Measurements from ENCODE around the gene CHTF8.
"Not testable (repeated sequence)": the region's sequence is repeated elsewhere in the genome, so short reads cannot be mapped to it uniquely, and the experiment has no call there.

CHTF8 gene, protein sequence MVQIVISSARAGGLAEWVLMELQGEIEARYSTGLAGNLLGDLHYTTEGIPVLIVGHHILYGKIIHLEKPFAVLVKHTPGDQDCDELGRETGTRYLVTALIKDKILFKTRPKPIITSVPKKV

DNA sequence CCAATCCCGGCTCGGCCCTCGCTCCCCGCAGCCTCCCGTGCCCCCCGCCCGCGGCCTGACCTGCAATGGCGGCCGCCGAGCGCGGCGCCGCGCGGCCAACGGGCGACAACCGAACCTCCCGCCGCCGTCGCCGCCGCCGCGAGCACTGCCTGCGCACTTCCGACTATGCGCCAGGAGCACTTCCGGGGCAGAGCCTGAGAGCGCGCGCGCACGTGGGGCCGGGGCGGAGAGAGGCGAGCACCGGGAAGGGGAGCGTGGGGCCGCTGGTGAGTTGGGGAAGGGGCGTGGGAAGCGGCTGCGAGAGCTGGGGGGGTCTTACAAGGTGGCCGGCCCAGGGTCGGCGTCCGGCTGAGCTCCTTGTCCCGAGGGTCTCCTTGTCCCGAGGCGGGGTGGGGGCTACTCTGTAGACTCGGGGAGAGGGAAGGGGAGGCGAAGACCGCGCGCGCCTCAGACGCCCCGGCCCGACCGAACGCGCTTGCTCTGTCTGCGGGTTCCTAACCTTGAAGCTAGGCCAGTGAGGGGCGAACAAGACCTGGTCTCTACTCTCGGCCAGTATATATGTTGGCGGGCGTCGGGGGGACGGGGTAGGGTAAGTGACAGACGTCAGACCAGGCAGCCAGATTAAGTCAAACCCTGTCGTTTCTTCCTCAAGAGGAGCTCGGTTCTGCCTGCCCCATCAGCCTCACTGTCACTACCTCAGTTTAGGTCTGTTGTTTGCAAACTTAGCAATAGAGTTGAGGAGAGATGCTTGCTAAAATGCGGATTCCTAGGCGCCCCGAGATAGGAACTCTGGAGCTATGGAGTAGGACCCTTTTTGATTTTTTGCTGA, at the start of gene CHTF8, which contains the start of gene UTP4:
Gene CHTF8 (minus strand): TSS at position 165 of the 829 bp plus-strand sequence. CDS start 11,130 bp downstream, outside the sequence.
Gene UTP4 (plus strand): TSS at position 226 of the 829 bp plus-strand sequence. CDS start 811 bp downstream, outside the sequence.
- DNase-seq (ENCODE audit: low read depth, low spot score), result no peak

- DNase-seq (ENCODE audit: low read depth, low spot score), result no peak
Measured at GRCh38 chr16:69180011-69180338, 47.6 kb upstream of the CHTF8 start.

DNA sequence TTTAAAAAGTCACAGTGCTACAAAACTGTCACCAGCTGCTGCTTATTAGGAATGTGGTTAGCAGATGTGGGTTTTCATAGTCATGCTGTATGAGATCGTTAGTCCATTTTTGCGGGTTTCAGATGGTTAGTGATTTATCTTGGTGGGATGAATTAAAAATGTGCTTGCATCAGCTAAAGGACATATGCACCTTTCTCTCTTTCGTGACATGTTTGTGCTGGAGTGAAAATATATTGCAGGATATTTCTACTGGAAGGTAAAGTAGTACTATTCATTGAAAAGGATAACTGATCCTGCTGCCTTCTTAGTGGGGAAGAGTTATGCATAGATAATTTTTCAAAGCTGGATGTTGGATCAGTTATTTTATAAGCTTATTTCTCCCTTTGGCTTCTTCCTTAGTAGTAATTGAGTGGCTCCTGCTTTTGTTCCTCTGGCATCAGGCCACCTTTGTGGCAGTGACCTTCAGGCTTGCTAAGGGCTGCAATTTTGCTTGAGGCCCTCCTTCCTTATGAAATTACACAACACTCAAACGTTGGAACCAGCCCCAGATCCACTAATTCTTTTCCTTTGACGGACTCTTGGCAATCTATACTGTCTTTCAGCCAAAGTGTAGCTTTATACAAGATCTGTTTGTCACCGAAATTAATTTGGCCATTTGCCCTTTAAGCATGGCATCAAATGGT, 47.1 kb upstream of the CHTF8 start:
- no peak for DNase-seq (ENCODE audit: low read depth, low spot score)

DNA sequence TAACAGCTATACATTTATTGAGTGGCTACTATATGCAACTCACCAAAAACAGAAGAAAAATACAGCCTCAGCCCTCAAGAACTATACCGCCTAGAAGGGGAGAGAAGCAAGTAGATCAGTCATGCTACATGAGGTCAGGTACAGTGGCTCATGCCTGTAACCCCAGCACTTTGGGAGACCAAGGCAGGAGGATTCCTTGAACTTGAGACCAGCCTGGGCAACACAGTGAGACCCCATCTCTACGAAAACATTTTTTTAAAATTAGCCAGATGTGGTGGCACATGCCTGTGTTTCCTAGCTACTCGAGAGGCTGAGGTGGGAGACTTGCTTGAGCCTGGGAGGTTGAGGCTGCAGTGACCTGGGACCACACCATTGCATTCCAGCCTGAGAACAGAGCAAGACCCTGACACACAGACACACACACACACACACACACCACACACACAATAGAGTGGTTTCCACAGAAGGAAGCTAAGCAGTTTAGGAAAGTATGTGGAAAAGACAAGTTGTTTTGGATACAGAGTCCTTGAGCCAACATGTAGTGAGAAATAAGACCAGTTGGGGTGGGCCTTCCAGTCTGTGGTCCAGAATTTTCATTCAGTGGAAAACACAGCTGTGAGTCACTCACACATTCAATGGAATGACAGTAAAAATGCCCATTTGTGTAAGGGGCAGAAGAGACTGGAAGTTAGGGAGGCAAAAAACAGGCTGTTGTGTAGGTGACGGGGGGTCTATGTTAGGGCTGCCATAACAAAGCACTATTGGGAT, 43.8 kb upstream of the CHTF8 start:
- no peak for DNase-seq (ENCODE audit: low read depth, low spot score)

- no peak for DNase-seq (ENCODE audit: low read depth, low spot score)
Measured at GRCh38 chr16:69171325-69172084, 39.1 kb upstream of the CHTF8 start.

GRCh38 chr16:69169607-69170352, 37.4 kb upstream of the CHTF8 start:
- no peak for DNase-seq (ENCODE audit: low read depth, low spot score)

DNA sequence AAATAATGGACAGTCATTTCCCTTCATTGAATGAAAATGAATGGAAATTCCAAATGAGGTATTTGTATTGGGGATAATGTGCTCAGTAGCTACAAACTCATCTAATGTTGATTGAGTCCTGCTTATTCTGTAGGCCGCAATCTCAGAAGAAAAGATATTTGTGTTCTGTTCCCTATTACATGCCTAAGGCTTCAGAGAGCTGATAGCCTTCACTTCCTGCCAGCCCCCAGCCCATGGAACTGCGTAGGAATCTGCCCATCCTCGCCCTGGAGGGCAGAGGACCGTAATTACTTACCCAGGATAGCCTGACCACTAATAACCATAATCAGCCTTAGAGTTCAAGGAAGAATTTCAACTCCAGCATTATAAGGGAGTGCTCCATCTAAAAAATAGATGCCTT, 36.7 kb upstream of the CHTF8 start:
- no peak for DNase-seq (ENCODE audit: low read depth, low spot score)

DNA sequence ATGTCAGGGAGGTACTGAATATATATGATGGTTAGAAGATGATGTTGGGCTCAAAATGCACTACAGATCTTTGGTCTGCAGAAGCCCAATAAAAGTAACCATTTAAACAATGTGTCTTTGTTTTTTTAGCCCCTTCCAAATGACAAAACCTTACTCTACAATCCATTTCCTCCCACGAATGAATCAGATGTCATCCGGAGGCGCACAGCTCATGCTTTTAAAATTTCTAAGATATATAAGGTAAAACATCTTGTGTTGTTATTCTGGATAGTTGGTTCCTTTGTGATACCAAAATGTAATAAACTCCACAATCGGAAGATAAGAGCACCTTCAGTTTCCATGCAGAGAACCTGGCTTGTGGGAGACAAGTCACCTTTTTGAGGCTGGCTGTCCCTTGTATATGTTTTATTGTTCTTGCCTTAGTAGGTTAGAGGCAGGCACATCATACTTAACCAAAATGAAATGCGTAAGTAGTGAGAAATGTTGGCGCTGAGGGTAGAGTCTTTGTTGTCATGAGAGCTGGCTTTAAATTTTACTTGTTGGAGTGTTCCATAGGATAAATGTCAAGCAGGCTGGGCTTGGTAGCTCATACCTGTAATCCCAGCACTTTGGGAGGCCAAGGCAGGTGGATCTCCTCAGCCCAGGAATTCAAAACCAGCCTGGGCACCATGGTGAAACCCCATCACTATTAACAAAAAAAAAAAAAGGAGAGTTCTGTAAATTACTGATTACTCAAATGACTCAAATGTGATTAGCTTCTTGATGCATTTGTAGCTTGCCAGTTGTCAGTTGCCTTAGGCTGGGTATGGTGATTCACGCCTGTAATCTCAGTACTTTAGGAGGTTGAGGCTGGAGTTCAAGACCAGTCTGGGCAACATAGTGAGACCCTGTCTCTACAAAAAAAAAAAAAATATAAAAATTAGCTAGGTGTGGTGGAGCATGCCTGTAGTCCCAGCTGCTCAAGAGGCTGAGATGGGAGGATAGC, 34.9 kb upstream of the CHTF8 start:
- no peak for DNase-seq (ENCODE audit: low read depth, low spot score)

- DNase-seq (ENCODE audit: low read depth, low spot score), result no peak
Measured at GRCh38 chr16:69166221-69166833, 33.9 kb upstream of the CHTF8 start.

- DNase-seq (ENCODE audit: low read depth, low spot score), result no peak
Measured at GRCh38 chr16:69165584-69165983, 33.2 kb upstream of the CHTF8 start.

GRCh38 chr16:69160192-69160591, 27.8 kb upstream of the CHTF8 start:
- no peak for DNase-seq (ENCODE audit: low read depth, low spot score)

DNA sequence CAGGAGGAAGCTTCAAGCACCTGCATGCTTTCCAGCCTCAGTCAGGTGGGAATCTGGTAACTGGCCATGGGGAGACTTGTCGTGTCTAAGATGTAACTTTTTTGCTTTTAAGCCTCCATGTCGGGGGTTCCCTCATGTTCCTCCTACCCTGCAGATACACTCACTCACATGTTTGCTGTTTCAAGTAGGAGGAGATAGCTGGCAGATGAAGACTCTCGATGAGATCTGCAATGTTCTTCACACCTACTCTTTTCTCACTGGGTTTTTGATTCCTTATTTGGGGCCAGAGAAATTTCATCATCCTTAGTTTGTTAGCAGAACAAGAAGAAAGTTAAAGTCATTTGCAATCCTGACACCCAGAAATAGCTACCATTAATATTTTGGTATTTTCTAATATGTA, 24.8 kb upstream of the CHTF8 start:
- DNase-seq (ENCODE audit: low read depth, low spot score), result no peak

DNA sequence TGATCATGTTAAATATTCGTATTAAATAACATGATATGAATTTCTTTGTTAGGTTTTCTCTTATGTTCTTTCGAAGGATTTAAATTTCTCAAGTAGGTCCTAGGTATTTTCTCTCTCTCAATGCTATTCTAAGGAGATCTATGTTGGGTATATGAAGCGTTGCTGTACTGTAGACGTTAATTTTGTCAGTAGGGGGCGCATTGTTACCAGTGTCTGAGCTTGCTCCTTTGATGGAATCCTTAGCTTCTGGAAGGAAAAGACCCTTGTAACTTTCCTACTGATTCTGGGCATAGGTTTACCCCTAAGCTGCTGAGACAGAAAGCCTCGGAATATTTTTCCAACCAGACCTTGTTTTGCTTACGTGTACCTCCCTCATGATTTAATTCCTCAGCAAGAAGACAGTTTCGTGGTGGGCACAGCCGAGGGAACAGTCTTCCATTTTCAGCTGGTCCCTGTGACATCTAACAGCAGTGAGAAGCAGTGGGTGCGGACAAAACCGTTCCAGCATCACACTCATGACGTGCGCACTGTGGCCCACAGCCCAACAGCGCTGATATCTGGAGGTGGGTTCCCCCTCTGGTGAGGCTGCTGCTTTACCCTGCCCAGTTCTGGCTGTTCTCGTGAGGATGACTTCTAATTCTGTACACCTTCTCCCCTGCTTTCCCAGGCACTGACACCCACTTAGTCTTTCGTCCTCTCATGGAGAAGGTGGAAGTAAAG, 17.9 kb upstream of the CHTF8 start:
- DNase-seq (ENCODE audit: low read depth, low spot score), result no peak

DNA sequence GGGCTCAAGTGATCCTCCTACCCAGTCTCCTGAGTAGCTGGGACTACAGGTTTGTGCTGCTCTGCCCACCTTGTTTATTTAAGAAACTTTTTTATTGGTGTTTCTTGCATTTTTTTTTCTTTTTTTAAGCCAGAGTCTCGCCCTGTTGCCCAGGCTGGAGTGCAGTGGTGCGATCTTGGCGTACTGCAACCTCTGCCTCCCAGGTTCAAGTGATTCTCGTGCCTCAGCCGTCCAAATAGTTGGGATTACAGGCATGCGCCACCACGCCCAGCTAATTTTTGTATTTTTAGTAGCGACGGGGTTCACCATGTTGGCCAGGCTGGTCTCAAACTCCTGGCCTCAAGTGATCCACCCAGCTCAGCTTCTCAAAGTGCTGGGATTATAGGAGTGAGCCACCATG, 17.2 kb upstream of the CHTF8 start:
- not testable (repeated sequence) for DNase-seq (ENCODE audit: low read depth, low spot score)

- DNase-seq (ENCODE audit: low read depth, low spot score), result no peak
Measured at GRCh38 chr16:69145658-69146057, 13.3 kb upstream of the CHTF8 start.

GRCh38 chr16:69143116-69143515, 10.7 kb upstream of the CHTF8 start:
- no peak for DNase-seq (ENCODE audit: low read depth, low spot score)

GRCh38 chr16:69141936-69142335, 9.5 kb upstream of the CHTF8 start:
- DNase-seq (ENCODE audit: low read depth, low spot score), result no peak

DNA sequence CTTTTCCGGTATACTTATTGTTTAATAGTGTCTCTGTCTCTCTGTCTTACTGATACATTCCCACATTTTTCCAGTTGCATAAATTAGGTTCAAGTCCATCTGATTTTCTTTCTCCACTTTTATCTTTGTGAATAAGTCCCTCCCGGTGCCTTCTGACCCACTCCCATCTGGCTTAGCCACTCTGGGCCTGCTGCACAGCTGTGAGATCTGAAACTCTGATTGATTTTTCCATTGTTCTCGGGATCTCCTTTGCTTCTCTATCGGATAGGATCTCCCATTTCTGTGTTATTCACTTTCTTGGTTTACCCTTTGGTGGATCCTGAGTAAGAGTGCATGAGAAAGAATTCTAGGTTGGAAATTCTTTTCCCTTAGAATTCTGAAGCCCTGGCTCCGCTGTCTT, 8.6 kb upstream of the CHTF8 start:
- DNase-seq (ENCODE audit: low read depth, low spot score), result no peak

Data from iPS DF 19.7 (cell line).